GM12891 (cell line): Measurements from ENCODE around the gene IKZF1.

Source experiments
- DNase-seq: peaks from one replicate; pipeline ENCODE4 v3.0.0; 2011; ENCODE audit warnings: low spot score; ENCODE audit not compliant: insufficient read length
- FAIRE-seq: peaks from 2 replicates; lab custom pipeline; 2011; peaks lifted over from hg19 to GRCh38; lab: Jason Lieb, UNC
- PAX5 ChIP-seq: IDR thresholded peaks from 2 replicates; pipeline ENCODE4 v1.6.1; 2011; ENCODE audit warnings: low read length, moderate library complexity, mild to moderate bottlenecking; ENCODE audit not compliant: insufficient read depth, severe bottlenecking
- POLR2A ChIP-seq: IDR thresholded peaks from 2 replicates; pipeline ENCODE4 v1.6.1; 2011; ENCODE audit warnings: low read depth, low read length, control low read depth
- POLR2AphosphoS5 ChIP-seq: IDR thresholded peaks from 2 replicates; pipeline ENCODE4 v1.6.1; 2011; ENCODE audit warnings: low read depth, low read length, control low read depth
- POU2F2 ChIP-seq: IDR thresholded peaks from 2 replicates; pipeline ENCODE4 v1.6.1; 2011; ENCODE audit warnings: low read depth, mild to moderate bottlenecking, control low read depth, low read length, moderate library complexity
- SPI1 ChIP-seq: IDR thresholded peaks from 2 replicates; pipeline ENCODE4 v1.6.1; 2011; ENCODE audit warnings: low read depth, low read length, control low read depth
- TAF1 ChIP-seq: IDR thresholded peaks from 2 replicates; pipeline ENCODE4 v1.6.1; 2011; ENCODE audit warnings: low read depth, low read length, control low read depth

IKZF1 gene

GRCh38 chr7:50268223-50268622 lies 36.3 kb upstream of the IKZF1 start:
- TF ChIP-seq PAX5 (no peak), POLR2AphosphoS5 (no peak), SPI1 (no peak), POU2F2 (peak; percentile 48; the same call in 1 of the 2 replicates)
- FAIRE-seq (peak; percentile 98), DNase-seq (no peak)

GRCh38 chr7:50268990-50269389 lies 35.5 kb upstream of the IKZF1 start:
- DNase-seq (no peak), FAIRE-seq (no peak)
- no peak for TF ChIP-seq POLR2AphosphoS5
- TF ChIP-seq POU2F2, result no peak
- no peak for TF ChIP-seq TAF1
- TF ChIP-seq SPI1, result peak; percentile 85

DNA sequence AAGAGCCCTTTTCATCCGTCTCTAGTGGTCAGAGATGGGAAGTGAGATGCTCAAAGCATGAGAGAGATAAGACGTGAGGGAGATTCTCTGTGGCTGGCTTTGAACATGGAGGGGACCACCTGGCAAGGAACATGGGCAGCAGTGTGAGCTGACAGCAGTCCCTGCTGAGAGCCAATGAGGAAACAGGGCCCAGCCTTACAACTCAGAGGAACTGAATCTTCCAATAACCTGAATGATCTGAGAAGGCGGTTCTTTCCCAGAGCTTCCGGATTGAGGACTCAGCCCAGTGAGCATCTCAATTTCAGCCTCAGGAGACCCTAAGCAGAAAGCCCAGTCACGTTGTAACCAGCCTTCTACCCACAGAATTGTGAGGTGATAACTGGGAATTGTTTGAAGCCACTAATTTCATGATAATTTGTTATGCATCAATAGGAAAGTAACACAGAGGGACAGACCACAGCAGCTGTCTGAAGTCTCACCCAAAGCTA lies 33.9 kb upstream of the IKZF1 start:
- TF ChIP-seq POU2F2, result 0 out of 2 replicates have a peak, but pooled peaks have one; percentile 48
- TF ChIP-seq TAF1, result no peak
- no peak for TF ChIP-seq PAX5
- TF ChIP-seq SPI1, result peak; percentile 66
- DNase-seq (no peak), FAIRE-seq (peak; percentile 93)

DNA sequence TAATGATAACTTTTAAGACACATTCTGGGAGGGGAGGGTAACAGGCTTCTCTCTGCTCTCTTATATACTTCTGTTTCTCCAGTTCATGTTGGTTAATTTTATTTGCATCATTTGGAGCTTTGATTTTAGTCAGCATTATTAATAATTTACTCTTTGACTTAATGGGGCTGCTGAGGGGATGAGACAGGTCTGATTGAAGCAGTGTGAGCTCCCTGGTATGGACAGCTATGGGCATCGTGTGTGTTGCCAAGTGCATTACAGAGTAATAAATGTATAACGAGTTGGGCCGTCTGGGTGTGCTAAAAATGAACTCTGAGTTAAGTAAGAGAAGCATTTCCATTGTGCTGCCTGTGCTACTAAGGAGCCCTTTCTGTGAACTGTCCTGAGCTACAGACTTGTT lies 31.7 kb upstream of the IKZF1 start:
- DNase-seq (no peak), FAIRE-seq (peak; percentile 77)
- TF ChIP-seq PAX5, result no peak
- no peak for TF ChIP-seq POLR2AphosphoS5
- no peak for TF ChIP-seq POLR2A

DNA sequence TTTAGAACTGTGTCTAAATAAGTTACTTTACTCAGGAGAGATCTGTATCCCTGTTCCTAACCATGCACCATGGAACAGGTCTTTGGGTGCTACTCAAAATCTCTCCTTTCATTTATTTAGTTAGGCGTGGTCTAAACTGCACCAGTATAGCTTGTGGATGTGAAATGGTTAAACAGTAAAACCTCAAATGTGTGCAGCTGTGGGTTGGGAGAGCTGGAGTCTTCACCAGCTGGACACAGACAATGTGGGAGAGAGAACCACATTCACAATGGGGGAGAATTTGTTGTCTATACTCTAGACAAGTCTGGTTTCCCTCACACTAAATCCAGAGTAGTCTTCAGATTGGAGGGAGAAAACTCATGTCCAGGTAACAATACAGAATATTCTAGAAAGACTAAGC lies 31.2 kb upstream of the IKZF1 start:
- FAIRE-seq, result no peak
- TF ChIP-seq SPI1, result no peak
- no peak for TF ChIP-seq POLR2AphosphoS5
- no peak for TF ChIP-seq TAF1
- no peak for TF ChIP-seq POU2F2
- TF ChIP-seq POLR2A, result no peak
- no peak for TF ChIP-seq PAX5
- no peak for DNase-seq

DNA sequence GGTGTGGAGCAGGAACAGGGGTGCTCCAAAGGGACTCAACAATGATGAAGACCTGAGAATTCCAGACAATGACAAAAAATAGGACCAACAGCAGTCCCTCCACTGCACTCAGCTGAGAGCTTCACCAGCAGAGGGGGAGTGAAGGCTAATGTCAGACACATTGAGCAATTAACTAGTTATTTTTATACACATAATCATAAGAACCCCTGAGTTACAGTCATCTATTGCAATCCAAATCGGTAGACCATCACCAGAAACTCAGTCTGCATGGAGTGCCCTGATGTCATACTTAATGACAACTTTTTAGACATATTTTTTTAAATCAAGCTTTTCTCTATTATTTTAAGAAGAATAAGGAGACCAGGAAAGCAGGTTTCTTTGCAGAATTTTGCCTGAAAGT lies 30.6 kb upstream of the IKZF1 start:
- no peak for FAIRE-seq

GRCh38 chr7:50274361-50274760 lies 30.2 kb upstream of the IKZF1 start:
- FAIRE-seq (peak; percentile 93), DNase-seq (no peak)
- TF ChIP-seq POLR2AphosphoS5 (no peak), SPI1 (peak; percentile 72)

More for the DNA sequence above, 30.6 kb upstream of the IKZF1 start:
- TF ChIP-seq TAF1 (no peak), POU2F2 (no peak), POLR2AphosphoS5 (no peak), PAX5 (no peak), POLR2A (no peak), SPI1 (no peak)
- DNase-seq, result no peak

DNA sequence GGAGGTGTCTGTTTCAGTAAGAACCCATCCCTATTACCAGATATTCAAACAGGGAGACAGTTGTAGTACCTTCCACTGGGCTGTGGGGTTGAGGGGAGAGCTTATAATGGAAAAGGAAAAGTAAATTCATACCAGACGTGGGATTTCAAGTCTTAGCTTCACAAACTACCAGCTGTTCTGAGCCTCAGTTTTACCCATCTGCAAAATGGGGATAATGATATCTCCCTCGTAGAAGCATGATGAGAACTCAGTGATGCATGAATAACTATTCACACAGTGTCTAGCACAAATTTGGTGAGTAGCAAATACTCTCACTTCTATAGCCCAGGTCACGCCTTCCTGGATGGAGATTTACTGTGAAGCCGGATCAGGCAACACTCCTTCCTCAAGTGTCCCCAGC lies 29.1 kb upstream of the IKZF1 start:
- no peak for TF ChIP-seq TAF1
- no peak for TF ChIP-seq POLR2A
- TF ChIP-seq PAX5, result no peak
- TF ChIP-seq POU2F2, result no peak
- TF ChIP-seq SPI1, result no peak
- no peak for TF ChIP-seq POLR2AphosphoS5
- no peak for DNase-seq
- FAIRE-seq, result peak; percentile 85

DNA sequence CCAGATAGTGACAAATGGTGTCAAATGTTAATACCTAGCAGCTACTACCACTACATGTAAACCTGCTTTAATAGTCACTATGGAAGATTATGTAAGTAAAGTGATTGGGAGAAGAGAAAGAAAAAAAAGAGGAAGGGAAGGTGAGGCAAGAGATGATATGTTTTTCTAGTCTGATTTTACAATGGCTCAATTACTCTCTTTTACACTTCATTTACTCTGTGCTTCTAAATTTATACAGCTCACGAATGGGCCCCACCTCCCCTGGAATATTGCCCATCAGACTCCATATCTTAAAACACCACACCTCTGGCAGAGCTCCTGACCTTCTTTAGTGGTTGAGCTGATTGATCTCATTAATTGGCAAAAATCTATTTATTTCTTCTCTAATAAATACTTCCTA lies 28.0 kb upstream of the IKZF1 start:
- TF ChIP-seq SPI1, result peak; percentile 34; the same call in 1 of the 2 replicates
- no peak for TF ChIP-seq POU2F2
- no peak for DNase-seq
- no peak for FAIRE-seq

- DNase-seq (no peak), FAIRE-seq (no peak)
- TF ChIP-seq TAF1 (no peak), POLR2A (no peak), SPI1 (no peak), POLR2AphosphoS5 (no peak), POU2F2 (no peak), PAX5 (no peak)
Measured at GRCh38 chr7:50278120-50278519, 26.4 kb upstream of the IKZF1 start.
